Stimulated activated CD8-positive, alpha-beta memory T cell treated with anti-CD3 and anti-CD28 coated beads, Interleukin-7, amount 100 ng/mL, for 4 hours (primary cell): ENCODE results near the gene RAB30.
A peak's percentile ranks its signal among the peaks of the same experiment; 100 is the strongest.
"Not testable (repeated sequence)": the region's sequence is repeated elsewhere in the genome, so short reads cannot be mapped to it uniquely, and the experiment has no call there.

Source experiments
- DNase-seq, 2 donors: peaks; one replicate each; pipeline ENCODE4 v3.0.0-alpha.2; 2020; ENCODE audit warnings: low read depth in 2 of 2

RAB30 gene

DNA sequence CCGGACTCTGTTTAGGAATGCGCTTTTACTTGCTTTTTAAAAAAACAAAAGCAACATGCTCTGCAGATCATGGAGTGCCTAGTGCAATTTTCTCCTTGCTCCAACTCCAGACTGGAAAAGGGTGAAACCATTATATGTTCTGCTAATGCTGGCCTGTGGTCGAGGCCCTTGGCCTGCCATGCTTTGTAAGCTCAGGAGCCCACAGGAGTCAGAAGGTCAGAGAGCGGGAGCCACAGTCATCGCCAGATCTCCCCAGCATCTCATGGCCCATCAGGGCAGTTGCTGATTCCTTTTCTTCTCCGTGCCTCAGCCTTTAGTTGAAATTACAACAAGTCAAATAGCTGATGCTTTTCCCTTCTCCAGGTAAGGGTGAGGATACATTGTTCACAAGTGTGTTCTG, 89.8 kb downstream of the RAB30 start:
- no peak for DNase-seq

DNA sequence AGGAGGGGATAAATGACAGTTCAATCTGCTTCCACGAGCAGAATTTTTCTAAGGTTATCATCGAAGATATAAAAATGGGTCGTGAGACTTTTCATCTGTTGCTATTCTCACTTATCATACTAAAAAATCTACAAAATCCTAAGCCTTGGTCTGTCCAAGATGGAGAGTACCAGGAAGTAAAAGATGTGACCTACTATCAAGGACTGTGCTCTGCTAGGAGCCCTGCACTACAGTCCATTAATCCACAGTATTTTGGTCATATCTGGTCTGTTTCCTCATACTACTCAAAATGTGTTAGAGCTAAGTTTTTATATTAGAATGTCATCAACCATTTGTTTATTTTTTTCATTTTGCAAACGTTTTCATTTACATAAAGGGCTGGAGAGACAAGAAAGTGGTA, 90.8 kb downstream of the RAB30 start:
- DNase-seq, result no peak

DNA sequence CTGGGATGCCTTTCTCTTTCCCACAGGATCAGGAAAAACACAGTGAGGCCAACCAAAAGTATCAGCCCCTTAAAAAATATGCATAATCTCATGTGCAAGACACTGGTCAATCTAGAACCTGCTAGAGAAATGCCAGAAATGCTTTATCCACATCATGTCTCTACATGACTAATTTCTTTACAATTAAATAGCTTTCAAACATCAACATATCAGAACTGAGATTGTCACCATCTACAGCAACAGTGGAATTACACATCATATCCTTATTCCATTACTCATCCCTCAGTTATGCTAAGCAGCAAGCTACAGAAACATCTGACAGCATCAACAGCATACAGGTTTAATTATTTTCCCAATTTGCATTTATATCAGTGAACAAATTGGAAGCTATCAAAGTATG, 91.4 kb downstream of the RAB30 start:
- DNase-seq, result no peak

DNA sequence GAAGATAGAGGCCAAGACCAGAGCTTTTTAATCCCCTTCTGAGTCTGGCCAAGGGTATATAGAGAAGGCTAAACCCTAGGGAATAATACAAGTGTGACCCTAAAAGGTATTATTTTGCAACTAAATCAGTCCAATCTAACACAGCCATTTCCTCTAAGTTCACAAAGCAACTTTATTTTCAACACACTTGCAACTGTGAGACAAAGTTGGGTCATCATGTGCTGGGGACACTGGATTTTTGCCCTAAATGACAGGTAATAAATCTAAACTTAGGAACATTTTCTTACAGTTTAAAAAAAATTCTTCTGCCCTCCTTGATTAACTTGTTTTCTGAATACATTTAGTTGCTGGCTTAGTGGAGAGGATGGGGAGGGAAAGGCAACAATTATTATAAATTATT, 91.9 kb downstream of the RAB30 start:
- no peak for DNase-seq

DNA sequence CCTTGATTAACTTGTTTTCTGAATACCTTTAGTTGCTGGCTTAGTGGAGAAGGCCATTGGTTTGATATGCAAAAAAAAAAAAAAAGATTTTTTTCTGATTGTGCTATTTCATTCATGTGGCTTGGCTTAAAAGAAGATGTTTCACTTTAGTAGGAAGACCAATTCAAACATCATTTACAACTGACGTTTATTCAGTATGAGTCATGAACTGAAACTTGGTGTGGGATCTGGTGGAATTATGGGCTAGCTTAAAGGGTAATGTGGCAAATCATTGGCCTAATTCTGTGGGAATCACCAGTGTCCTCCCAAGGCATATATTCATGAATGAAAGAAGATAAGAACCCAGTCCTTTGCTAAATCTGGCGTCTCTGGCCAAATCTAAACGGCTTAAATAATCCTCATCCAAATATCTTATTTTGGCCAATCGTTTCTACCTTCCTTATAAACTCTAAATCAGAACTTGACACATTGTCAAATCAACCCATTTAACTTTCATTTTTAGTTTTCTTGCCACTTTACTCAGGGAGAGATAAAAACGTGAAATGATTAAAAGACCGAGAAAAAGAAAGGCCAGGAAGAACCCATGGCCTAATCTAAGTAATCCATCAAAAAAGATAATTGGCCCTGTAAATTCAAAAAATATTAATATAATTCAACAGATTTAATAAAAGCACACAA, 93.1 kb downstream of the RAB30 start:
- no peak for DNase-seq

DNA sequence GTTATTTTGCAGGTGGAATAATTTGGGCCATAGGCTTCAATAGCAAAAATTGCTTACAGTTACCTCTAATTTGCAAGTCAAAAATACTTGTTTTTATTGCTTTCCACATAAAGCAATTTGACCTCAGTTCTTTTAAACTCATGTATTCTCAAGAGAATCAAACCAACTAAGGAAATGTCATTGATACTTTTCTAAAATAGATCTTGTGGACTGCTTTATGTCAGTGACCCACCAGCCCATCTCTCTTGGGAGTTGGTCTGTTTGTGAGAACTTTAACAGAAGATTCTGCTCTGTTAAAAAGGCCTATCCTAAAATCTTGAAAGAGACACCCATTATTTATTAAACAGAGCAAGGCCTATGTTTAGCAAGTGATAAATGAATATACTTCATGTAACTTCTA, 94.9 kb downstream of the RAB30 start:
- DNase-seq, result no peak

DNA sequence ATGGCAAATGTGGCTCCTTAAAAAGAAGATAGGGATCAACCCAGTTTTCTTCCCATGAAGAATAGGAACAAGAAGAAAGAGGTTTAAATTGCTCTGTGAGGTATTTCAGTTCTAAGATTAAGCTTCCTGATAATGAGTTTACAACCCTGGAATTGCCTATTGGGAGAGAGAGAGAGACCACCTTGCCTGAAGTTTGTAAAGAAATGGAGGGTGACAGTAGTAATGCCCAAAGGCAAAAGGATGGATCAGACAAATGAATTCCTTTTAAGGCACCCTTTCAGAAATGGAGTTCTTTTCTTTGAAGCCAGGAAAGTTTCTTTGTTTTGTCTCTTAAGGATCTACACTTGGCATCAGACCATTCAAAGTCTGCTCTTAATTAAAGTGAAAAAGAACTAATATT, 95.8 kb downstream of the RAB30 start:
- DNase-seq, result no peak

DNA sequence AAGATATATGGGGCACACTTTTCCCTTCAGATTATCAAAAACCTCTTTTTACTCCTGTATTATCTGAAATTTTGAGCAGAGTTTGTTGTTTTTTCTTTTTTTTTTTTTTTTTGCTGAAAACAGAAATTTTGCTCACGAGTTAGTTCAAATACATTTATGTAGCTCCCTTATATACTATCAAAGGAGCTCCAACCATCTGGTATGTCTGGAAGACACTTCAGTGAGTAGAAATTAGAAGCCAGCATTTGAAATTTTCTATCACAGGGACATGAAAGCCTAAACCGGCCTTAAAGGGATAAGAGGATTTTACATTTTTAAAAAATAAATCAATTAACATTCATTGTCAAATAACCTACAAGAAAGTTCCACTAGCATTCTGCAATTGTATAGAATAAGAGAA, 96.8 kb downstream of the RAB30 start:
- no peak for DNase-seq

DNA sequence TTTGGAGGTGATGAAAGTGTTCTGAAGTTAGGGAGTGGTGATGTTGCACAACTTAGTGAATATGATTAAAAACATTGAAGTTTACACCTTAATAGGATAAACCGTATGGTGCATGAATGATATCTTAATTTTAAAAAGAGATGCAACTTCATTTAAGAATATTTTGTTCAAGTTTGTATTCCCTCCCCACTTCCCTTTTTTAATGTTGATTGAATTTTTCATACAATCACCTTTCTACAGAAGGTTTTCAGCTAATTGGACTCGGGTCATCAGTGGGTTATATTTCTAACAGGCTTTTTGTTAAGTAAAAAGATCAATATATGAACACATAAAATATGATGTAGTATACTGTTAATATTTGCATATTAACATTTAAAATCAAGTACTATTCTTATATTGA, 97.6 kb downstream of the RAB30 start:
- no peak for DNase-seq

DNA sequence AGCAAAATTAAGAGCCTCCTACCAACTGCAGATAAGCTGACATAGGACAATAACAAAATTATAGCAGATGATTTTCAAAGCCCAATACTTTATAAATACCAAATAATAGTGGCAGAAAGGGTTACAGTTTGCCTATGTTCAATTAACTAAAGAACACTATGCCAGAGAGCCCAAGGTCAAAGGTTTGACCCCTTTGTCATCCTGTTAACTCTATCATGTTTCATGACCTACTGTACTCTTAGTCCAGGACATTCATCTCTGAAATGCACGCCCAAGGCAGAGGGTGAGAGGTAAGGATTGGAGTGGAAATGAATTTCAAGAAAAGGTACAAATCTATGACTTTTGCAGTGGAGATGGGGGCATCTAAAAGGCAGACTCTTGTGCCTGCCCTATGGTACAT, 99.6 kb downstream of the RAB30 start:
- DNase-seq, result no peak

DNA sequence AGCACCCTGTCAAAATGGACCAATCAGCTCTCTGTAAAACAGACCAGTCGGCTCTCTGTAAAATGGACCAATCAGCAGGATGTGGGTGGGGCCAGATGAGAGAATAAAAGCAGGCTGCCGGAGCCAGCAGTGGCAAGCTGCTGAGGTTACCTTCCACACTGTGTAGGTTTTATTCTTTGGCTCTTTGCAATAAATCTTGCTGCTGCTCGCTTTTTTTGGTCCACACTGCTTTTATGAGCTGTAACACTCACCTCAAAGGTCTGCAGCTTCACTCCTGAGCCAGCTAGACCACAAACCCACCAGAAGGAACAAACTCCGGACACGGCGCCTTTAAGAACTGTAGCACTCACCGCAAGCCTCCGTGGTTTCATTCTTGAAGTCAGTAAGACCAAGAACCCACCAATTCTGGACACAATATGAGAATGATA, 100.2 kb downstream of the RAB30 start:
- DNase-seq, result peak in 1 of 2 donors; percentile 12

DNA sequence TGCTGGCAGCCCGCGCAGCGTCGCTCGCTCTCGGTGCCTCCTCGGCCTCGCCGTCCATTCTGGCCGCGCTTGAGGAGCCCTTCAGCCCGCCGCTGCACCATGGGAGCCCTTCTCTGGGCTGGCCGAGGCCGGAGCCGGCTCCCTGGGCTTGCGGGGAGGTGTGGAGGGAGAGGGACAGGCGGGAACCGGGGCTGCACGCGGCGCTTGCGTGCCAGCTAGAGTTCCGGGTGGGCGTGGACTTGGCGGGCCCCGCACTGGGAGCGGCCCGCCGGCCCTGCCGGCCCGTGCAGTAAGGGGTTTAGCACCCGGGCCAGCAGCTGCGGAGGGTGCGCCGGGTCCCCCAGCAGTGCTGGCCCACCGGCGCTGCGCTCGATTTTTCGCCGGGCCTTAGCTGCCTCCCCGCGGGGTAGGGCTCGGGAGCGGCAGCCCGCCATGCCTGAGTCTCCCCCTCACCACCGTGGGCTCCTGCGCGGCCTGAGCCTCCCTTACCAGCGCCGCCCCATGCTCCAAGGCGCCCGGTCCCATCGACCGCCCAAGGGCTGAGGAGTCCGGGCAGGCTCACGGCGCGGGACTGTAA, 101.1 kb downstream of the RAB30 start:
- not testable (repeated sequence) for DNase-seq

DNA sequence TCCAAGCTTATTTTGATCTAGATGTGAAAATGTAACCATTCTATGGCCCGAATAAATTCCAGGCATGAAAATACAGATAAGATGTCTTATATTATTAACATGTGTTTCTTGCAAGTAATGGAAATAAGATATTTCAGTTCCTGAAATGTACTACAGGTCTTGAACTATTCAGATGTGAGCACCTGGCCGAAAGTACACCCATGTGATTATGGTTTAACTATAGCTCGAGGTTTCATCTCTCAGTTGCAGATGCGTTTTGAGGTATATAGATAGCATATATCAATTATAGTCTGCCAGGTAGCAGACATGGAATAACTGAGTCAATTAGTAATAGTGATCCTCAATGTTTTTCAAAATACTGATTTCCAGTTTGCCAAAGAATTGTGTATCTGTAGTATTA, 101.9 kb downstream of the RAB30 start:
- no peak for DNase-seq

DNA sequence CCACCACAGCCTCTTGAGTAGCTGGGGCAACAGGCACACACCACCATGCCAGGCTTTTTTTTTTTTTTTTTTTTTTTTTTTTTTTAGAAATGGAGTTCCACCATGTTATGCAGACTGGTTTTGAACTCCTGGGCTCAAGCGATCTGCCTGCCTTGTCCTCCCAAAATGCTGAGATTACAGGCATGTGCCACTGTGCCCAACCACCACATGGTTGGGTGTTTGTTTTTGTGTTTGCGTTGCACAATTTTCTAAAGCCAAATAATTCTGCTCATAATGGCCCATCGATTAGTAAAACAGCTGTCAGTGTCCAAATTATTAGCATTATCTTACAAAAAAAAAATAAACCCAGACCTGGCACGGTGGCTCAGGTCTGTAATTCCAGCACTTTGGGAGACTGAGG, 104.3 kb downstream of the RAB30 start:
- DNase-seq, result no peak

DNA sequence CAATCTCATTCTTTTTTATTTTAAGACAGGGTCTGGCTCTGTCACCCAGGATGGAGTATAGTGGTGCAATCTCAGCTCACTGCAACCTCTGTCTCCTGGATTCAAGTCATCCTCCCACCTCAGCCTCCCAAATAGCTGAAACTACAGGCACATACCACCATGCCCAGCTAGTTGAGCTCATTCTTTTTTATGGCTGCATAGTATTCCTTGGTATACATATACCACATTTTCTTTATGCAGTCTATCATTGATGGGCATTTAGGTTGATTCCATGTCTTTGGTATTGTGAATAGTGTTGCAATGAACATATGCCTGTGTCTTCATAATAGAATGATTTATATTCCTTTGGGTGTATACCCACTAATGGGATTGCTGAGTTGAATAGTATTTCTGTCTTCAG, 109.7 kb downstream of the RAB30 start:
- not testable (repeated sequence) for DNase-seq

DNA sequence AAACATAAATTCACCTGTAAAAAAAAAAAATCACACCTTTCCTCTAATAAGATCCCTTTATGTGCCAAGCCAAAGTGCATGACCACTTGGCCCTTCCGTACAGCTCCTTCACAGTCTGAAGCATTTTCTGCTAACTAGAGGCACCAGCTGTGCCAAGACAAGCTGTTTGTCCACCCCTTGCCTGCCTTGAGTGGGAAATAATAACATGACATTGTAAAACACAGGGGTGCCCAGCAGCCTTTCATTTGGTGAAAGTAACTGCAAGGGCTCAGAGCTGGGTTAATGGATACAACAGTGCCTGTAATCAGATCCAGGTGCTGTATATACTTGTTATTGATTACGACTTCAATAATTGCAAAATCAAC, 110.9 kb downstream of the RAB30 start:
- DNase-seq, result no peak

DNA sequence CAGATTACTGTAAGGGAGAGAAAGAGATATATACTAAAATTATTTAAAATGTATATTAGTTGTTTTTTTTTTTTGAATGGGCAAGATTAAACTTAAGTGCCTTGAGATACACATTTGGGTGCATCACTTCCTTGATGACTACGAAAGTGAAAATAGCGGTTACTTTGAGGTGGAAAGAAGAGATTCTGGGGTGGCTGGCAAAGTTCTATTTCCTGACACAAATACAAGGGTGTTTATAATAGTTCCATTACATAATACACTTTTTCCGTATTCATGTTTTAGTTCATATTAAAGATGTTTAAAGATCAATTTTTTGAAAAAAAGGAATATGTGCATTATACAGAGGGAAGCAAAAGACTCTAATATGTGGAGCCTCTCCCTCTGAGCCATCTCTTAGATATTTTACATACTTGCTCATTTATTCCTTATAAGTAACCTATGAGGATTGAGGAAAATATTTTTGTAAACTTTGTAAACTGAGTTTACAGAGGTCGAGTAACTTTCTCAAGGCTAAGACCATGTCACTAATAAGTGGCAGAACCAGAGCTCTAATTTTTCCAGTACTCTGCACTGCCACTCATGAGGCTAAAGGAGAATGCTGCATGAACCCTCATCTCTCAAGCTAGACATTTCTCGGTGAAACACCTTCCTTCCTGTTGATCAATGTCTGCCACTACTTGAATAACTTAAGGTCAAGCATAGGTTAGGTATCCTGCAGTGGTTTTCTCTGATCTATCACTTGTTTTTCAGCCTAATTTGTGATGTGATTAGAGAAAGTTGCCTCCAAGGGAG, 111.5 kb downstream of the RAB30 start:
- DNase-seq, result peak; percentile 14 to 40

DNA sequence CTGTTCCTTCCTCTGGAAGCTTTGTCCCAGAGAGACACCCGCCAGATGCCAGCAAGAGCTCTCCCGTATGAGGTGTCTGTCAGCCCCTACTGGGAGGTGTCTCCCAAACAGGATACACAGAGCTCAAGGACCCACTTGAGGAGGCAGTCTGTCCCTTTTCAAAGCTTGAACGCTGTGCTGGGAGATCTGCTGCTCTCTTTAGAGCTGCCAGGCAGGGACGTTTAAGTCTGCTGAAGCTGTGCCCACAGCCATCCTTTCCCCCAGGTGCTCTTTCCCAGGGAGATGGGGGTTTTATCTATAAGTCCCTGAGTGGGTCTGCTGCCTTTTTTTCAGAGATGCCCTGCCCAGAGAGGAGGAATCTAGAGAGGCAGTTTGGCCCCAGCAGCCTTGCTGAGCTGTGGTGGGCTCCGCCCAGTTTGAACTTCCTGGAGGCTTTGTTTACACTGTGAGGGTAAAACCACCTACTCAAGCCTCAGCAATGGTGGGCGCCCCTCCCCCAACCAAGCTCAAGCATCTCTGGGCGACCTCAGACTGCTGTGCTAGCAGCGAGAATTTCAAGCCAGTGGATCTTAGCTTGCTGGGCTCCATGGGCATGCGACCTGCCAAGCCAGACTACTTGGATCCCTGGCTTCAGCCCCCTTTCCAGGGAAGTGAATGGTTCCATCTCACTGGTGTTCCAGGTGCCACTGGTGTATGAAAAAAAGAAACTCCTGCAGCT, 115.8 kb downstream of the RAB30 start:
- DNase-seq, result peak; percentile 44 to 68

DNA sequence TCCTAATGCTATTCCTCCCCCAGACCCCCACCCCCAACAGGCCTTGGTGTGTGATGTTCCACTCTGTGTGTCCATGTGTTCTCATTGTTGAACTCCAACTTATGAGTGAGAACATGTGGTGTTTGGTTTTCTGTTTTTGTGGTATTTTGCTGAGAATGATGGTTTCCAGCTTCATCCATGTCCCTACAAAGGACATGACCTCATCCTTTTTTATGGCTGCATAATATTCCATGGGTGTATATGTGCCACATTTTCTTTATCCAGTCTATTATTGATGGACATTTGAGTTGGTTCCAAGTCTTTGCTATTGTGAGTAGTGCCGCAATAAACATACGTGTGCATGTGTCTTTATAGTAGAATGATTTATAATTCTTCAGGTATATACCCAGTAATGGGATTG, 121.2 kb downstream of the RAB30 start:
- DNase-seq, result not testable (repeated sequence)

DNA sequence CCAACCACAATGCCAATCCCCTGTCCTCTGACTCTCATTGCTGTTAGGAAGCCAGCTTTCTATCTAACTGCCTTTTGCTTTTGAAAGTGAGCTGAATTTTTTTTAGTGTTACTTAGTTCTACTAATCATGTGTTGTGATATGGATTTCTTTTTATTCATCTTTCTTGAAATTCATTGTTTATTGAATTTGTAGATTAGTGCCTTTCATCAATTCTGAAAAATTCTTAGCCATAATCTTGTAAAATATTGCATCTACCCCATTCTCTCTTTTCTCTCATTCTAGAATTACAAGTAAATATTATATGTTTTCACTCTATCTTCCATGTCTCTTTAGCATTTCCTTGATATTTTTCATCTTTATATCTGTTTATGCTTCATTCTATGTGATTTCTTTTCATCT, 122.3 kb downstream of the RAB30 start:
- no peak for DNase-seq

DNA sequence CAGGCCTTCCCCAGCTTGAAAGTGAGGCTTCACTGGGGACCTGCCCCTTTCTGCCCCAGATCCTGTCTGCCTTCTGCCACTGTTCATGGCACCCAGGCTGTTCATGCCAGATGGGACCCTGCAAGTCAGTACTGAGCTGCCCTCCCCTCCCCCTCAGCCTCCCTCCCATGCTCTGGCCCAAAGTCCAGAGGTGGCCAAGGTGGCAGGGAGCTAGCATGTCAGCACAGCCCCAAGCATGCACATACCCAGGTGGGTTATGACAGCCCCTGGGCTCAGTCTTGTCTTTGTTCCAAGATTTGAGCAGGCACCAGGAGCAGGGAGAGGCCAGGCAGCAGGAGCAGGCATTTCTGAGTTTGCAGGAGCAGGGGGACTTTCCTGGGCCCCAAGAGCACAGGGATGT, 126.0 kb downstream of the RAB30 start:
- DNase-seq, result no peak

DNA sequence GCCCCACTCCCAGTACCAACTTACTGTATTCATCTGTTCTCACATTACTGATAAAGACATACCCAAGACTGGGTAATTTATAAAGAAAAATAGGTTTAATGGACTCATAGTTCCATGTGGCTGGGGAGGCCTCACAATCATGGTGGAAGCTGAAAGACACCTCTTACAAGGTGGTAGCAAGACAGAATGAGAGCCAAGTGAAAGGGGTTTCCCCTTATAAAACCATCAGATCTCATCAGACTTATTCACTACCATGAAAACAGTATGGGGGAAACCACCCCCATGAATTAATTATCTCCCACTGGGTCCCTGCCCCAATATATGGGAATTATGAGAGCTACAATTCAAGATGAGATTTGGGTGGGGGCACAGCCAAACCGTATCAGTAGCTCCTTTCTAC, 126.7 kb downstream of the RAB30 start:
- not testable (repeated sequence) for DNase-seq

DNA sequence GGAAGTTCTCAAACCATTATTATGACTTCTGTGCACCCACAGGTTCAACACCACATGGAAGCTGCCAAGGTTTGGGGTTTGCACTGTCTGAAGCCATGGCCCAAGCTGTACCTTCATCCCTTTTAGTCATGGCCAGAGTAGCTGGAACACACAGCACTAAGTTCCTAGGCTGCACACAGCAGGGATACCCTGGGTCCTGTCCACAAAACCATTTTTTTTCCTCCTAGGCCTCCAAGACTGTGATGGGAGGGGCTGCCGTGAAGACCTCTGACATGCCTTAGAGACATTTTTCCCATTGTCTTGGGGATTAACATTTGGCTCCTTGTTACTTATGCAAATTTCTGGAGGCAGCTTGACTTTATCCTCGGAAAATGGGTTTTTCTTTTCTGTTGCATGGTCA, 127.5 kb downstream of the RAB30 start:
- no peak for DNase-seq
